SK-N-SH (cell line): ENCODE measurements around the gene JRKL. TPM values are rescaled to one million over a fixed set of nuclear protein-coding genes. Genes with fewer than 3 reads are reported as not detected.

ENCODE experiments used
- CTCF ChIA-PET: fragments of 300-600, 350-600 bp; formaldehyde crosslinking; extraction: SDS; loops from one replicate; lab custom pipeline; 2021; lab: Yijun Ruan, JAX
- POLR2A ChIA-PET: fragments of 350-600 bp; sonication (Branson Sonifier 250); formaldehyde crosslinking; extraction: SDS; loops from one replicate; lab custom pipeline; 2020; ENCODE audit warnings: antibody characterized with exemption, inconsistent platforms; lab: Yijun Ruan, JAX
- DNase-seq: peaks from one replicate; pipeline ENCODE4 v3.0.0; 2012
- H2AFZ ChIP-seq: fragments of 200-600 bp; sonication (generic); 2 replicates; pipeline ENCODE4 v1.8.1; 2016; ENCODE audit warnings: antibody characterized with exemption, mild to moderate bottlenecking, low read depth
- H3F3A ChIP-seq: fragments of 200-600 bp; sonication (generic); replicated peaks from 2 replicates; pipeline ENCODE3; 2016; ENCODE audit warnings: antibody characterized with exemption, mild to moderate bottlenecking; ENCODE audit not compliant: insufficient read depth
- H3K27ac ChIP-seq, 2 experiments: fragments of 200-500 bp in 1 of 2; fragments of 200-600 bp in 1 of 2; sonication (Bioruptor generic) in 1 of 2; sonication (generic), shearing (Covaris generic) in 1 of 2; 2 replicates each; pipeline versions ENCODE4 v1.5.1 to v1.6.1; 2014 to 2016; ENCODE audit warnings: low read depth in 2 of 2, inconsistent platforms in 1 of 2, low read length in 1 of 2, mild to moderate bottlenecking in 1 of 2, mixed read lengths in 1 of 2
- H3K27me3 ChIP-seq: fragments of 200-600 bp; sonication (generic), shearing (Covaris generic); 2 replicates; pipeline ENCODE4 v1.6.1; 2016; ENCODE audit warnings: mixed run types; ENCODE audit not compliant: insufficient read depth
- H3K36me3 ChIP-seq, 2 experiments: fragments of 200-500 bp in 1 of 2; fragments of 200-600 bp in 1 of 2; sonication (Bioruptor generic) in 1 of 2; sonication (generic) in 1 of 2; replicated peaks in 1 of 2; 2 replicates each; pipeline versions ENCODE3 to v1.5.1; 2014 to 2016; ENCODE audit warnings: low read length in 1 of 2, mild to moderate bottlenecking in 1 of 2; ENCODE audit not compliant: insufficient read depth in 2 of 2, control insufficient read depth in 1 of 2
- H3K4me1 ChIP-seq, 2 experiments: fragments of 200-500 bp in 1 of 2; fragments of 200-600 bp in 1 of 2; sonication (Bioruptor generic) in 1 of 2; sonication (generic), shearing (Covaris generic) in 1 of 2; 2 replicates each; pipeline versions ENCODE4 v1.5.1 to v1.6.1; 2014 to 2016; ENCODE audit warnings: low read depth in 1 of 2, low read length in 1 of 2, mixed run types in 1 of 2; ENCODE audit not compliant: insufficient read depth in 2 of 2, control insufficient read depth in 1 of 2
- H3K4me2 ChIP-seq: fragments of 200-600 bp; sonication (generic), shearing (Covaris generic); 2 replicates; pipeline ENCODE4 v1.6.1; 2017; ENCODE audit warnings: mixed run types
- H3K4me3 ChIP-seq, 2 experiments: fragments of 200-500 bp in 1 of 2; fragments of 200-600 bp in 1 of 2; sonication (Bioruptor generic) in 1 of 2; sonication (generic), shearing (Covaris generic) in 1 of 2; 2 replicates each; pipeline versions ENCODE4 v1.5.1 to v1.8.1; 2014 to 2016; ENCODE audit warnings: low read depth in 2 of 2, inconsistent platforms in 1 of 2, low read length in 1 of 2, mild to moderate bottlenecking in 1 of 2, mixed read lengths in 1 of 2, moderate library complexity in 1 of 2
- H3K79me2 ChIP-seq: fragments of 200-600 bp; sonication (generic); 2 replicates; pipeline ENCODE4 v1.8.1; 2017; ENCODE audit warnings: mild to moderate bottlenecking; ENCODE audit not compliant: insufficient read depth
- H3K9ac ChIP-seq: fragments of 200-600 bp; sonication (generic); 2 replicates; pipeline ENCODE4 v1.6.1; 2017; ENCODE audit warnings: mixed run types
- H3K9me2 ChIP-seq: fragments of 200-600 bp; sonication (generic); 2 replicates; pipeline ENCODE4 v1.6.1; 2017; ENCODE audit warnings: mixed run types
- H3K9me3 ChIP-seq: fragments of 200-600 bp; sonication (generic); 2 replicates; pipeline ENCODE4 v1.6.1; 2017; ENCODE audit warnings: mixed run types, mild to moderate bottlenecking, moderate library complexity
- H4K20me1 ChIP-seq: fragments of 200-600 bp; sonication (generic); 2 replicates; pipeline ENCODE4 v1.6.1; 2017; ENCODE audit warnings: mild to moderate bottlenecking, mixed run types; ENCODE audit not compliant: insufficient read depth
- FOXJ3 ChIP-seq: sonication (generic); formaldehyde crosslinking; IDR thresholded peaks from 2 replicates; pipeline ENCODE4 v1.5.1; 2020; ENCODE audit warnings: mild to moderate bottlenecking, missing genetic modification reagents
- FOXM1 ChIP-seq: IDR thresholded peaks from 2 replicates; pipeline ENCODE4 v1.4.0; 2012; ENCODE audit warnings: low read depth, mild to moderate bottlenecking
- GABPA ChIP-seq: IDR thresholded peaks from 2 replicates; pipeline ENCODE4 v1.4.0; 2012; ENCODE audit warnings: low read depth, mild to moderate bottlenecking
- GATA2 ChIP-seq: sonication (generic); formaldehyde crosslinking; IDR thresholded peaks from 2 replicates; pipeline ENCODE4 v1.5.0; 2020; ENCODE audit warnings: mild to moderate bottlenecking, missing genetic modification reagents
- IRF3 ChIP-seq: fragments of 150-350 bp; IDR thresholded peaks from 2 replicates; pipeline ENCODE4 v1.6.1; 2016; ENCODE audit warnings: mild to moderate bottlenecking, low read depth, low read length
- JUND ChIP-seq: IDR thresholded peaks from 2 replicates; pipeline ENCODE4 v1.4.0; 2012
- MAX ChIP-seq: IDR thresholded peaks from 2 replicates; pipeline ENCODE4 v1.4.0; 2012; ENCODE audit warnings: low read depth
- NRF1 ChIP-seq: IDR thresholded peaks from 2 replicates; pipeline ENCODE4 v1.6.1; 2012; ENCODE audit warnings: low read depth, mild to moderate bottlenecking, low read length
- POLR2AphosphoS5 ChIP-seq: IDR thresholded peaks from 2 replicates; pipeline ENCODE4 v1.6.1; 2012; ENCODE audit warnings: low read depth, low read length
- RAD21 ChIP-seq: IDR thresholded peaks from 2 replicates; pipeline ENCODE4 v1.6.1; 2012; ENCODE audit warnings: mild to moderate bottlenecking, low read length
- REST ChIP-seq: IDR thresholded peaks from 2 replicates; pipeline ENCODE4 v1.6.1; 2012; ENCODE audit warnings: mild to moderate bottlenecking, low read depth, low read length, moderate library complexity
- SIN3A ChIP-seq: IDR thresholded peaks from 2 replicates; pipeline ENCODE4 v1.6.1; 2012; ENCODE audit warnings: low read depth, mild to moderate bottlenecking, low read length, moderate library complexity, borderline replicate concordance
- SMC3 ChIP-seq: IDR thresholded peaks from 2 replicates; pipeline ENCODE4 v1.6.1; 2012; ENCODE audit warnings: low read depth, low read length, improper control_type of control experiment
- TEAD4 ChIP-seq: IDR thresholded peaks from 2 replicates; pipeline ENCODE4 v1.4.0; 2012; ENCODE audit warnings: mild to moderate bottlenecking, borderline replicate concordance; ENCODE audit not compliant: insufficient read depth
- USF1 ChIP-seq: IDR thresholded peaks from 2 replicates; pipeline ENCODE4 v1.4.0; 2012; ENCODE audit warnings: low read depth, borderline replicate concordance
- YY1 ChIP-seq: IDR thresholded peaks from 2 replicates; pipeline ENCODE4 v1.4.0; 2012; ENCODE audit warnings: low read depth, mild to moderate bottlenecking
- whole genome bisulfite sequencing: methylation state at CpG from one replicate; pipeline ENCODE4 v1.1.6; 2017; ENCODE audit warnings: low lambda C conversion rate; 5-methylcytosine and 5-hydroxymethylcytosine counted together
- polyA plus RNA-seq, 3 experiments: library from polyadenylated mRNA; depleted of rRNA; stranded (reverse); fragments of >200 nt; gene quantifications; 2 replicates each; pipeline ENCODE4 v1.2.3, GENCODE V29; 2012

JRKL gene
- polyA plus RNA-seq, 1 of the 3 experiments (the other 2 are of a cell fraction): 3.8 TPM

GRCh38 chr11:96361778-96362177 lies 28.0 kb upstream of the JRKL start:
- Histone ChIP-seq H4K20me1 (no peaks in the 10 kb centered on the region), H3F3A (no peaks in the 10 kb centered on the region), H3K9me2 (no peaks in the 10 kb centered on the region), H3K9me3 (no peaks in the 10 kb centered on the region), H2AFZ (no peak overlapping the region)
- 62% methylated on average over 2 of the region's 2 CpGs for WGBS
- no peak for DNase-seq
- TF ChIP-seq JUND (no peak), GATA2 (CRISPR knock-in tag) (no peak), USF1 (no peak), RAD21 (no peak), MAX (no peak)
- TF ChIP-seq, all 33 proteins: peak for 0
- no peak overlapping the region for H3K4me2 ChIP-seq
- H3K36me3 ChIP-seq: peaks cover 64 to 71% of the 10 kb centered on the region in 2 experiments
- H3K4me1 ChIP-seq: no peaks in the 10 kb centered on the region
- no peak overlapping the region for H3K9ac ChIP-seq
- no peak overlapping the region for H3K27ac ChIP-seq
- H3K79me2 ChIP-seq: no peaks in the 10 kb centered on the region
- H3K27me3 ChIP-seq: no peaks in the 10 kb centered on the region
- ChIA-PET POLR2A (no interaction called here), CTCF (interaction anchor here (0.7 kb wide), 1 partner anchor 19 kb away, joined by 3 read pairs; the partner anchor contains the start of gene MAML2)
- H3K4me3 ChIP-seq: no peak overlapping the region

- Histone ChIP-seq H3K79me2 (no peaks in the 10 kb centered on the region), H4K20me1 (no peaks in the 10 kb centered on the region), H3K36me3 (peaks cover 66 to 74% of the 10 kb centered on the region in 2 experiments), H3K4me2 (no peak overlapping the region), H3K9me3 (0 out of 2 replicates have a peak, but pooled peaks cover 7% of the 10 kb centered on the region), H3F3A (no peaks in the 10 kb centered on the region), H2AFZ (no peak overlapping the region), H3K27me3 (no peaks in the 10 kb centered on the region), H3K4me3 (no peak overlapping the region), H3K4me1 (no peaks in the 10 kb centered on the region), H3K27ac (no peak overlapping the region), H3K9me2 (no peaks in the 10 kb centered on the region), H3K9ac (no peak overlapping the region)
- CTCF ChIA-PET: no interaction called here
- no peak for DNase-seq
- TF ChIP-seq GABPA: no peak
- POLR2A ChIA-PET: no interaction called here
- 100% methylated on average over 1 of the region's 1 CpG for WGBS
These were observed 24.3 kb upstream of the JRKL start for GRCh38 chr11:96365493-96365892.

- H3K4me2 ChIP-seq: no peak overlapping the region
- H3K27ac ChIP-seq: no peak overlapping the region
- 73% methylated on average over 1 of the region's 1 CpG for WGBS
- 0 out of 2 replicates have a peak, but pooled peaks cover 7% of the 10 kb centered on the region for H3K9me3 ChIP-seq
- H3K9ac ChIP-seq: no peak overlapping the region
- H2AFZ ChIP-seq: no peak overlapping the region
- H3K4me3 ChIP-seq: no peak overlapping the region
- no peaks in the 10 kb centered on the region for H3K27me3 ChIP-seq
- H4K20me1 ChIP-seq: no peaks in the 10 kb centered on the region
- peaks cover 67 to 73% of the 10 kb centered on the region in 2 experiments for H3K36me3 ChIP-seq
- no peaks in the 10 kb centered on the region for H3K9me2 ChIP-seq
- ChIA-PET CTCF (no interaction called here), POLR2A (no interaction called here)
- H3K4me1 ChIP-seq: no peaks in the 10 kb centered on the region
- no peak for DNase-seq
- no peaks in the 10 kb centered on the region for H3K79me2 ChIP-seq
- H3F3A ChIP-seq: no peaks in the 10 kb centered on the region
- TF ChIP-seq REST: no peak
- TF ChIP-seq USF1: no peak
- TF ChIP-seq SIN3A: no peak
- no peak for TF ChIP-seq GATA2 (CRISPR knock-in tag)
- no peak for TF ChIP-seq FOXM1
- TF ChIP-seq POLR2AphosphoS5: no peak
- no peak for TF ChIP-seq NRF1
- TF ChIP-seq RAD21: no peak
- TF ChIP-seq YY1: no peak
- no peak for TF ChIP-seq FOXJ3 (CRISPR knock-in tag)
- no peak for TF ChIP-seq IRF3
- TF ChIP-seq SMC3: no peak
- TF ChIP-seq TEAD4: no peak
These were observed 23.8 kb upstream of the JRKL start for GRCh38 chr11:96366024-96366423.
